IMR-90 (cell line): ENCODE measurements around the gene RASA1. TPM values are rescaled to one million over a fixed set of nuclear protein-coding genes. Genes with fewer than 3 reads are reported as not detected.

ENCODE experiments used
- ATAC-seq: fragments of 200-7000 bp; cut with Tn5 transposase; 2 replicates; pipeline ENCODE4 v1.9.1; 2020; ENCODE audit warnings: low read depth, mild to moderate bottlenecking, moderate library complexity
- BruUV-seq: library from RNA; stranded (reverse); fragments of 400-500 nt; replicated peaks from 2 replicates; lab custom pipeline; 2021; lab: Mats Ljungman, UMichigan
- CTCF ChIA-PET: fragments of 300-600 bp; formaldehyde crosslinking; extraction: SDS; loops from one replicate; lab custom pipeline; 2021; ENCODE audit warnings: antibody characterized with exemption; lab: Yijun Ruan, JAX
- POLR2A ChIA-PET: fragments of 300-600 bp; sonication (Branson Sonifier 250); formaldehyde crosslinking; loops from one replicate; lab custom pipeline; 2022; ENCODE audit warnings: antibody characterized with exemption; ENCODE audit not compliant: unreplicated experiment; lab: Charles Lee
- DNase-seq: peaks from one replicate; pipeline ENCODE4 v3.0.0; 2013
- H2AFZ ChIP-seq: replicated peaks from 2 replicates; pipeline ENCODE3; 2013; ENCODE audit warnings: low read length, mild to moderate bottlenecking; ENCODE audit not compliant: poor library complexity
- H2AK5ac ChIP-seq: 2 replicates; pipeline ENCODE4 v1.6.1; 2013; ENCODE audit warnings: low read depth, low read length, inconsistent platforms
- H2AK9ac ChIP-seq: replicated peaks from 2 replicates; pipeline ENCODE3; 2013; ENCODE audit warnings: mild to moderate bottlenecking, low read depth, low read length, moderate library complexity; ENCODE audit not compliant: poor library complexity
- H2BK120ac ChIP-seq: 2 replicates; pipeline ENCODE4 v1.6.1; 2013; ENCODE audit warnings: low read depth, low read length, inconsistent platforms
- H2BK15ac ChIP-seq: 3 replicates; pipeline ENCODE4 v1.6.1; 2013; ENCODE audit warnings: low read depth, low read length, inconsistent platforms
- H2BK20ac ChIP-seq: 2 replicates; pipeline ENCODE4 v1.6.1; 2013; ENCODE audit warnings: low read depth, mild to moderate bottlenecking, inconsistent platforms, low read length, moderate library complexity
- H2BK5ac ChIP-seq: 2 replicates; pipeline ENCODE4 v1.6.1; 2013; ENCODE audit warnings: mild to moderate bottlenecking, low read depth, low read length, inconsistent platforms; ENCODE audit not compliant: poor library complexity, severe bottlenecking
- H3K14ac ChIP-seq: replicated peaks from 2 replicates; pipeline ENCODE4 v1.6.1; 2013; ENCODE audit warnings: low read depth, low read length, inconsistent platforms
- H3K18ac ChIP-seq: 2 replicates; pipeline ENCODE4 v1.6.1; 2013; ENCODE audit warnings: low read depth, low read length, control low read depth
- H3K23ac ChIP-seq: 2 replicates; pipeline ENCODE4 v1.6.1; 2013; ENCODE audit warnings: low read depth, low read length, inconsistent platforms
- H3K27ac ChIP-seq: 2 replicates; pipeline ENCODE4 v1.5.1; 2013; ENCODE audit warnings: mild to moderate bottlenecking, control low read depth, low read length; ENCODE audit not compliant: insufficient read depth
- H3K27me3 ChIP-seq: 2 replicates; pipeline ENCODE4 v1.6.1; 2013; ENCODE audit warnings: low read length; ENCODE audit not compliant: control insufficient read depth, insufficient read depth
- H3K36me3 ChIP-seq: 2 replicates; pipeline ENCODE4 v1.6.1; 2013; ENCODE audit warnings: low read length, mixed read lengths; ENCODE audit not compliant: control insufficient read depth, insufficient read depth
- H3K4ac ChIP-seq: 2 replicates; pipeline ENCODE4 v1.6.1; 2013; ENCODE audit warnings: low read depth, low read length, inconsistent platforms
- H3K4me1 ChIP-seq: 2 replicates; pipeline ENCODE4 v1.6.1; 2013; ENCODE audit warnings: low read length, mixed read lengths; ENCODE audit not compliant: control insufficient read depth, insufficient read depth
- H3K4me2 ChIP-seq: 2 replicates; pipeline ENCODE4 v1.6.1; 2013; ENCODE audit warnings: low read depth, mild to moderate bottlenecking, control low read depth, low read length, moderate library complexity
- H3K4me3 ChIP-seq: 2 replicates; pipeline ENCODE4 v1.5.1; 2013; ENCODE audit warnings: low read depth, mild to moderate bottlenecking, control low read depth, low read length, moderate library complexity; ENCODE audit not compliant: insufficient read depth
- H3K56ac ChIP-seq: 2 replicates; pipeline ENCODE4 v1.6.1; 2013; ENCODE audit warnings: low read length, inconsistent platforms; ENCODE audit not compliant: insufficient read depth; ENCODE audit errors: extremely low read depth
- H3K79me1 ChIP-seq, 2 experiments: 2 replicates each; pipeline ENCODE4 v1.6.1; 2013; ENCODE audit warnings: low read length in 2 of 2, inconsistent platforms in 1 of 2, low read depth in 1 of 2
- H3K9ac ChIP-seq: 2 replicates; pipeline ENCODE4 v1.6.1; 2013; ENCODE audit warnings: low read depth, low read length, control low read depth
- H3K9me1 ChIP-seq: 2 replicates; pipeline ENCODE4 v1.6.1; 2013; ENCODE audit warnings: low read length, inconsistent platforms; ENCODE audit not compliant: insufficient read depth
- H3K9me3 ChIP-seq: 2 replicates; pipeline ENCODE4 v1.6.1; 2013; ENCODE audit warnings: low read length; ENCODE audit not compliant: control insufficient read depth, insufficient read depth
- H4K20me1 ChIP-seq: 2 replicates; pipeline ENCODE4 v1.6.1; 2013; ENCODE audit warnings: low read length, inconsistent platforms; ENCODE audit not compliant: insufficient read depth
- H4K5ac ChIP-seq: 2 replicates; pipeline ENCODE4 v1.6.1; 2013; ENCODE audit warnings: mild to moderate bottlenecking, low read depth, low read length, control low read depth
- H4K8ac ChIP-seq, 2 experiments: 2 replicates each; pipeline ENCODE4 v1.6.1; 2013; ENCODE audit warnings: low read depth in 2 of 2, low read length in 2 of 2, control low read depth in 1 of 2, inconsistent platforms in 1 of 2
- H4K91ac ChIP-seq: 2 replicates; pipeline ENCODE4 v1.6.1; 2013; ENCODE audit warnings: low read depth, low read length, inconsistent platforms; ENCODE audit not compliant: insufficient read depth
- BHLHE40 ChIP-seq: fragments of 150-350 bp; IDR thresholded peaks from 2 replicates; pipeline ENCODE4 v1.6.1; 2016; ENCODE audit warnings: mild to moderate bottlenecking, low read depth, low read length
- ELK1 ChIP-seq: fragments of 150-350 bp; IDR thresholded peaks from 2 replicates; pipeline ENCODE4 v1.6.1; 2016; ENCODE audit warnings: low read depth, mild to moderate bottlenecking, low read length, moderate library complexity, borderline replicate concordance
- RFX5 ChIP-seq: IDR thresholded peaks from 2 replicates; pipeline ENCODE4 v1.8.0; 2012; ENCODE audit warnings: low read depth, mild to moderate bottlenecking, low read length, moderate library complexity
- SMC3 ChIP-seq: fragments of 150-350 bp; IDR thresholded peaks from 2 replicates; pipeline ENCODE4 v1.6.1; 2016; ENCODE audit warnings: low read depth, mild to moderate bottlenecking, antibody characterized with exemption, low read length, moderate library complexity
- WGBS, 2 experiments: methylation state at CpG; one replicate each; pipeline versions ENCODE4 v1.1.5 to v1.1.7; 2013; ENCODE audit warnings: missing lambda C conversion rate in 2 of 2; ENCODE audit not compliant: insufficient read length in 1 of 2; ENCODE audit errors: extremely low coverage in 2 of 2; 5-methylcytosine and 5-hydroxymethylcytosine counted together
- dilution Hi-C: fragments of 300-500 bp; cut with HindIII; formaldehyde crosslinking; loops from one replicate; pipeline ENCODE4 v1.14.3; 2018; ENCODE audit warnings: low sequenced_read_pairs; ENCODE audit not compliant: unreplicated experiment
- in situ Hi-C: fragments of 300-500 bp; cut with MboI; formaldehyde crosslinking; loops from 3 replicates; pipeline ENCODE4 v1.14.3; 2019; ENCODE audit warnings: low sequenced_read_pairs, inconsistent platforms, mixed read lengths
- intact Hi-C: fragments of 100-400 bp; cut with micrococcal nuclease; formaldehyde crosslinking; loops from 2 replicates; pipeline ENCODE4 v1.10.0; 2022
- polyA plus RNA-seq, 3 experiments: library from polyadenylated mRNA; depleted of rRNA; stranded (reverse); fragments of >200 nt; gene quantifications; 2 replicates each; pipeline ENCODE4 v1.2.3, GENCODE V29; 2012; ENCODE audit warnings: low replicate concordance in 1 of 3
- total RNA-seq: library from RNA; depleted of rRNA; stranded (reverse); fragments of >200 nt; gene quantifications from 2 replicates; pipeline ENCODE4 v1.2.3, GENCODE V29; 2012

RASA1 gene
- total and polyA plus RNA-seq, 2 of the 4 experiments (the other 2 are of a cell fraction) = 37.6 to 45.7 TPM

GRCh38 chr5:87385802-87386201 is 118.1 kb downstream of the RASA1 start:
- Histone ChIP-seq H2AK9ac (no peak overlapping the region), H2BK120ac (no peak overlapping the region), H2AK5ac (no peak overlapping the region), H2BK15ac (no peak overlapping the region), H3K4me3 (no peak overlapping the region), H3K18ac (no peak overlapping the region), H3K14ac (no peak overlapping the region), H3K9me3 (no peaks in the 10 kb centered on the region), H4K20me1 (peaks cover 6% of the 10 kb centered on the region; the same call in 1 of the 2 replicates), H3K4me1 (peaks cover 9% of the 10 kb centered on the region), H3K9ac (no peak overlapping the region), H2BK5ac (no peak overlapping the region), H3K36me3 (peaks cover 19% of the 10 kb centered on the region), H3K23ac (no peak overlapping the region), H3K4me2 (no peak overlapping the region), H3K4ac (no peak overlapping the region), H2BK20ac (no peak overlapping the region), H4K5ac (no peak overlapping the region), H4K8ac (no peak overlapping the region), H3K9me1 (peaks cover 2% of the 10 kb centered on the region; the same call in 1 of the 2 replicates), H3K79me1 (peaks cover 17 to 45% of the 10 kb centered on the region in 2 experiments), H3K27me3 (no peaks in the 10 kb centered on the region), H2AFZ (no peak overlapping the region), H4K91ac (no peak overlapping the region), H3K27ac (no peak overlapping the region), H3K56ac (no peak overlapping the region)
- TF ChIP-seq RFX5 (no peak), ELK1 (no peak), SMC3 (no peak), BHLHE40 (no peak)
- ChIA-PET CTCF (no interaction called here), POLR2A (no interaction called here)
- DNase-seq (no peak), ATAC-seq (no peak)
- in situ Hi-C loops (no loop called here), dilution Hi-C loops (no loop called here), intact Hi-C loops (no loop called here)
- no CpG with 5 or more reads among the region's 2 CpGs for WGBS, 2 experiments
- no TSS peak for BruUV-seq
